ENCODE data around the gene CORO7.
A peak's percentile ranks its signal among the peaks of the same experiment; 100 is the strongest.
"Not testable (repeated sequence)": the region's sequence is repeated elsewhere in the genome, so short reads cannot be mapped to it uniquely, and the experiment has no call there.

Gene CORO7

GRCh38 chr16:4402439-4403132 is 13.8 kb downstream of the CORO7 start:
- peak; percentile 29 for DNase-seq (ENCODE audit: low spot score)
- no peak for FAIRE-seq

- DNase-seq (ENCODE audit: low spot score) (no peak), FAIRE-seq (no peak)
Observed at GRCh38 chr16:4401510-4401909, 14.9 kb downstream of the CORO7 start.

- FAIRE-seq (no peak), DNase-seq (ENCODE audit: low spot score) (no peak)
Observed at GRCh38 chr16:4401094-4401501, 15.3 kb downstream of the CORO7 start.

- DNase-seq (ENCODE audit: low spot score) (no peak), FAIRE-seq (no peak)
Observed at GRCh38 chr16:4399001-4399730, 17.2 kb downstream of the CORO7 start.

GRCh38 chr16:4395055-4395726 is 21.2 kb downstream of the CORO7 start:
- DNase-seq (ENCODE audit: low spot score) (no peak), FAIRE-seq (no peak)

- not testable (repeated sequence) for FAIRE-seq; DNase-seq (ENCODE audit: low spot score)
Observed at GRCh38 chr16:4393850-4394249, 22.5 kb downstream of the CORO7 start.

- FAIRE-seq (no peak), DNase-seq (ENCODE audit: low spot score) (no peak)
Observed at GRCh38 chr16:4393240-4393600, 23.2 kb downstream of the CORO7 start.

- no peak for FAIRE-seq
Observed at GRCh38 chr16:4392382-4393239, 23.8 kb downstream of the CORO7 start.

GRCh38 chr16:4391631-4392381 is 24.6 kb downstream of the CORO7 start:
- no peak for DNase-seq (ENCODE audit: low spot score)
- no peak for FAIRE-seq

More at GRCh38 chr16:4392382-4393239, 23.8 kb downstream of the CORO7 start:
- DNase-seq (ENCODE audit: low spot score), result no peak

- no peak for FAIRE-seq
- no peak for DNase-seq (ENCODE audit: low spot score)
Observed at GRCh38 chr16:4390266-4391260, 25.8 kb downstream of the CORO7 start.

- FAIRE-seq, result no peak
- DNase-seq (ENCODE audit: low spot score), result no peak
Observed at GRCh38 chr16:4389051-4389955, 27.1 kb downstream of the CORO7 start.

- DNase-seq (ENCODE audit: low spot score) (no peak), FAIRE-seq (no peak)
Observed at GRCh38 chr16:4388271-4389021, 27.9 kb downstream of the CORO7 start.

GRCh38 chr16:4387781-4388180 is 28.6 kb downstream of the CORO7 start:
- FAIRE-seq (no peak), DNase-seq (ENCODE audit: low spot score) (no peak)

- no peak for FAIRE-seq
Observed at GRCh38 chr16:4386951-4387565, 29.3 kb downstream of the CORO7 start.

GRCh38 chr16:4386451-4386805 is 30.0 kb downstream of the CORO7 start:
- DNase-seq (ENCODE audit: low spot score), result no peak

More at GRCh38 chr16:4386951-4387565, 29.3 kb downstream of the CORO7 start:
- no peak for DNase-seq (ENCODE audit: low spot score)

GRCh38 chr16:4385789-4386450 is 30.5 kb downstream of the CORO7 start:
- DNase-seq (ENCODE audit: low spot score) (no peak), FAIRE-seq (no peak)

More at GRCh38 chr16:4386451-4386805, 30.0 kb downstream of the CORO7 start:
- no peak for FAIRE-seq

Data from RCC 7860 (cell line).